DND-41 (cell line): ENCODE data around the gene EVI5L.

Experiments
- ATAC-seq: fragments of 200-7000 bp; cut with Tn5 transposase; 3 replicates; pipeline ENCODE4 v1.9.1; 2021; ENCODE audit warnings: low read depth; ENCODE audit not compliant: insufficient read depth
- DNase-seq: peaks from one replicate; pipeline ENCODE4 v3.0.0-alpha.2; 2020
- H2AFZ ChIP-seq: 2 replicates; pipeline ENCODE4 v1.6.0; 2012; ENCODE audit warnings: low read depth, low read length
- H3K27ac ChIP-seq: 2 replicates; pipeline ENCODE4 v1.5.1; 2012; ENCODE audit warnings: low read length, inconsistent platforms
- H3K27me3 ChIP-seq: fragments of 200-600 bp; sonication (generic); 2 replicates; pipeline ENCODE4 v1.6.0; 2012; ENCODE audit warnings: low read length, mild to moderate bottlenecking, inconsistent platforms; ENCODE audit not compliant: insufficient read depth, poor library complexity
- H3K36me3 ChIP-seq: 2 replicates; pipeline ENCODE4 v1.5.1; 2012; ENCODE audit warnings: low read length, inconsistent platforms; ENCODE audit not compliant: insufficient read depth
- H3K4me1 ChIP-seq: 2 replicates; pipeline ENCODE4 v1.5.1; 2012; ENCODE audit warnings: mild to moderate bottlenecking, low read length; ENCODE audit not compliant: insufficient read depth
- H3K4me2 ChIP-seq: 2 replicates; pipeline ENCODE4 v1.6.0; 2012; ENCODE audit warnings: mild to moderate bottlenecking, moderate library complexity, low read length, inconsistent platforms; ENCODE audit not compliant: insufficient read depth
- H3K4me3 ChIP-seq, 2 experiments: fragments of 200-600 bp in 1 of 2; shearing (Covaris generic) in 1 of 2; 2 replicates each; pipeline ENCODE4 v1.5.1; 2012 to 2016; ENCODE audit warnings: inconsistent platforms in 2 of 2, low read length in 2 of 2, mild to moderate bottlenecking in 2 of 2, low read depth in 1 of 2, moderate library complexity in 1 of 2
- H3K79me2 ChIP-seq: 2 replicates; pipeline ENCODE4 v1.6.0; 2012; ENCODE audit warnings: low read length, inconsistent platforms; ENCODE audit not compliant: insufficient read depth
- H3K9ac ChIP-seq: 2 replicates; pipeline ENCODE4 v1.6.0; 2012; ENCODE audit warnings: low read depth, mild to moderate bottlenecking, inconsistent platforms, low read length, moderate library complexity
- H3K9me3 ChIP-seq: 2 replicates; pipeline ENCODE4 v1.5.1; 2012; ENCODE audit warnings: low read length, moderate library complexity, mild to moderate bottlenecking, inconsistent platforms; ENCODE audit not compliant: insufficient read depth, severe bottlenecking
- H4K20me1 ChIP-seq: 2 replicates; pipeline ENCODE4 v1.6.0; 2012; ENCODE audit warnings: low read length; ENCODE audit not compliant: insufficient read depth
- EZH2 ChIP-seq: IDR thresholded peaks from 3 replicates; pipeline ENCODE4 v1.6.1; 2012; ENCODE audit warnings: borderline replicate concordance, low read depth, mild to moderate bottlenecking, moderate library complexity, low read length, inconsistent platforms; ENCODE audit not compliant: severe bottlenecking
- TF ChIP-seq, protein P1 (sequence below): IDR thresholded peaks from 2 replicates; pipeline ENCODE4 v1.5.1; 2012; ENCODE audit warnings: borderline replicate concordance, low read length, moderate library complexity, mild to moderate bottlenecking; ENCODE audit not compliant: poor library complexity, severe bottlenecking; ENCODE audit errors: extremely low read depth

The EVI5L gene

DNA sequence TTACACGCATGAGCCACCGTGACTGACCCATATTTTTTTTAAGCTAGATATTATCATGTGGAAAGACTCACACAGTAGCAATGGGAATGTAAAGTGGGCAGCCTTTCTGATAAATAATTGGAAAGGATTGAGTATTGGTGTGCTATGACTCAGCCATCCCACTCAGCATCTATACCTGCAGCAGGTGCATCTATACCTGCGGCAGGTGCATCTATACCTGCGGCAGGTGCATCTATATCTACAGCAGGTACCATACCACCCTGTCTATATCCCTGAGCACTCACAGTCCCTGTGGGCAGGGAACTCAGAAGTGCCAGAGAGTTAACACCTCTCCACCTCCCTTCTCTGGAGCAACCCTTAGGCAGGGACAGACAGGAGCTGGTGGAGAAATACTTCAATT, 53.1 kb downstream of the EVI5L start:
- DNase-seq (no peak), ATAC-seq (no peak)
- H3K36me3 ChIP-seq: no peaks in the 10 kb centered on the region
- H3K9me3 ChIP-seq: no peaks in the 10 kb centered on the region
- H3K27me3 ChIP-seq: no peaks in the 10 kb centered on the region
- no peak overlapping the region for H3K4me2 ChIP-seq
- no peak overlapping the region for H3K9ac ChIP-seq
- TF ChIP-seq, protein P1, sequence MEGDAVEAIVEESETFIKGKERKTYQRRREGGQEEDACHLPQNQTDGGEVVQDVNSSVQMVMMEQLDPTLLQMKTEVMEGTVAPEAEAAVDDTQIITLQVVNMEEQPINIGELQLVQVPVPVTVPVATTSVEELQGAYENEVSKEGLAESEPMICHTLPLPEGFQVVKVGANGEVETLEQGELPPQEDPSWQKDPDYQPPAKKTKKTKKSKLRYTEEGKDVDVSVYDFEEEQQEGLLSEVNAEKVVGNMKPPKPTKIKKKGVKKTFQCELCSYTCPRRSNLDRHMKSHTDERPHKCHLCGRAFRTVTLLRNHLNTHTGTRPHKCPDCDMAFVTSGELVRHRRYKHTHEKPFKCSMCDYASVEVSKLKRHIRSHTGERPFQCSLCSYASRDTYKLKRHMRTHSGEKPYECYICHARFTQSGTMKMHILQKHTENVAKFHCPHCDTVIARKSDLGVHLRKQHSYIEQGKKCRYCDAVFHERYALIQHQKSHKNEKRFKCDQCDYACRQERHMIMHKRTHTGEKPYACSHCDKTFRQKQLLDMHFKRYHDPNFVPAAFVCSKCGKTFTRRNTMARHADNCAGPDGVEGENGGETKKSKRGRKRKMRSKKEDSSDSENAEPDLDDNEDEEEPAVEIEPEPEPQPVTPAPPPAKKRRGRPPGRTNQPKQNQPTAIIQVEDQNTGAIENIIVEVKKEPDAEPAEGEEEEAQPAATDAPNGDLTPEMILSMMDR: no peak
- no peak for TF ChIP-seq EZH2
- H3K4me3 ChIP-seq: no peak overlapping the region
- peaks cover 3% of the 10 kb centered on the region; the same call in 1 of the 2 replicates for H3K4me1 ChIP-seq
- H3K27ac ChIP-seq: no peak overlapping the region
- no peaks in the 10 kb centered on the region for H4K20me1 ChIP-seq
- no peak overlapping the region for H2AFZ ChIP-seq
- no peaks in the 10 kb centered on the region for H3K79me2 ChIP-seq

DNA sequence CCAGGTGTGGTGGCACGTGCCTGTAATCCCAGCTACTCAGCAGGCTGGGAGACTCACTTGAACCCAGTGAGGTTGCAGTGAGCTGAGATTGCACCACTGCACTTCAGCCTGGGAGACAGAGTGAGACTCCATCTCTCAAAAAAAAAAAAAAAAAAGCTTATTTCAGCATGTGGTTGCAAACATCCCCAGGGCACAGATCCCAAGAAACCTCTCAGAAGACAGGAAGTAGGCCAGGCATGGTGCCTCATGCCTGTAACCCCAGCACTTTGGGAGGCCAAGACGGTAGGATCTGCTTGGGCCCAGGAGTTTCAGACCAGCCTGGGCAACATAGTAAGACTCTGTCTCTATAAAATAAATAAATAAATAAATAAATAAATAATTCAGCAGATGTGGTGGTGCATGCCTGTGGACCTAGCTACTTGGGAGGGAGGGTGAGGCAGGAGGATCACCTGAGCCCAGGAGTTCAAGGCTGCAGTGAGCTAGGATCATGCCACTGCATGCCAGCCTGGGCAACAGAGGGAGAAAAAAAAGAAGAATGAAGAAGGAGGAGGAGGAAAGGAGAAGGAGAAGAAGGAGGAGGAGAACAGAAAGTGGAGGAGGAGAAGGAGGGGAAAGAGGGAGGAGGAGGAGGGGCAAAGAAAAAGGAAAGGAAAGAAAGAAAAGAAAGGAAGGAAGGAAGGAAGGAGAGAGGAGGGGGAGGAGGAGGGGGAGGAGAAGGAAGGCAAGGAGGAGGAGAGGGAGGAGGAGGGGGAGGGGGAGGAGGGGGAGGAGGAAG, 54.0 kb downstream of the EVI5L start:
- H3K9ac ChIP-seq: no peak overlapping the region
- H3K27me3 ChIP-seq: no peaks in the 10 kb centered on the region
- H3K4me1 ChIP-seq: peaks cover 3% of the 10 kb centered on the region; the same call in 1 of the 2 replicates
- no peak overlapping the region for H2AFZ ChIP-seq
- H3K9me3 ChIP-seq: no peaks in the 10 kb centered on the region
- no peak overlapping the region for H3K4me2 ChIP-seq
- TF ChIP-seq EZH2: no peak
- TF ChIP-seq, protein P1: no peak
- no peak overlapping the region for H3K27ac ChIP-seq
- ATAC-seq (no peak), DNase-seq (no peak)
- no peaks in the 10 kb centered on the region for H4K20me1 ChIP-seq
- no peaks in the 10 kb centered on the region for H3K79me2 ChIP-seq
- no peak overlapping the region for H3K4me3 ChIP-seq
- no peaks in the 10 kb centered on the region for H3K36me3 ChIP-seq

DNA sequence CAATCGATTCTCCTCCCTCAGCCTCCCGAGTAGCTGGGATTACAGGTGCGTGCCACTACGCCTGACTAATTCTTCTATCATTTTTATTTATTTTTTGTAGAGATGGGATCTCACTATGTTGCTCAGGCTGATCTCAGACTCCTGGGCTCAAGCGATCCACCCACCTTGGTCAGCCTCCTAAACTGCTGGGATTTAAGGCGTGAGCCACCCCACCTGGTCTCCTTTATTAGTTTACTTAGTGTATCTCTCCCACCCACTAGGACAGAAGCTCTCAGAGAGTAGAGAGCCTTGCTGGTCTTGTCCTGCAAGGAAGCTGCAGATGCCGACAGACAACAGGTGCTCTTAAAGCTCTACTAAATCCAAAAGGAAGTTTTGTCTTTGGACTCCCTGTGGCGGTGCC, 55.8 kb downstream of the EVI5L start:
- ATAC-seq (no peak), DNase-seq (no peak)
- TF ChIP-seq EZH2: no peak
- TF ChIP-seq, protein P1: no peak
- no peak overlapping the region for H3K27ac ChIP-seq
- H3K4me3 ChIP-seq: no peak overlapping the region
- peaks cover 4% of the 10 kb centered on the region for H3K4me1 ChIP-seq
- no peak overlapping the region for H3K9ac ChIP-seq
- H3K36me3 ChIP-seq: no peaks in the 10 kb centered on the region
- H3K9me3 ChIP-seq: no peaks in the 10 kb centered on the region
- no peaks in the 10 kb centered on the region for H3K27me3 ChIP-seq
- no peaks in the 10 kb centered on the region for H4K20me1 ChIP-seq
- no peaks in the 10 kb centered on the region for H3K79me2 ChIP-seq
- no peak overlapping the region for H3K4me2 ChIP-seq
- H2AFZ ChIP-seq: no peak overlapping the region
